ENCODE results near the gene MRPS6. TPM values are rescaled to one million over a fixed set of nuclear protein-coding genes. Genes with fewer than 3 reads are reported as not detected.

The MRPS6 gene
- total RNA-seq, 1 donor from 2014 or later: 102 TPM

DNA sequence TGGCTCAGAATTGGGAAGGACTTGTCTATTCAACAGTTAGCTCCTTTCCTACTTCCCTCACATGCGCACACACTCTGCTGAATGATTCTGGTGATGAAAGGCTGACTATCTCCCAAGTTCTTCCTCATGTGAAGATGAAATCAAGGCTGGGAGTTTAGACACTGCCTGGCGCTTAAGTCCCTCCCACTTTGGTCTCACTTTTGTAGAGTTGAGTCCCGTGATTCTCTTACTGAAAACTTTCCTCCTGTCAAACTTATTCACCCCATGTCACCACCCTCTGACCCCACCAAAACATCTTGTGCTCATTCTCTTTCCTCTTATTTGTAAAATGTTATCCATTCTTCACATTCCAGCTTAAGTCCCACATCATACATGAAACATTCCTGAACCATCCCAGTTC, 8.4 kb upstream of the MRPS6 start:
- no peak overlapping the region for H3K4me3 Mint-ChIP-seq (ENCODE audit: unreplicated experiment)
- no peaks in the 10 kb centered on the region for H3K27me3 Mint-ChIP-seq (ENCODE audit: low read depth)
- H3K4me1 Mint-ChIP-seq (ENCODE audit: low read depth): peaks cover 10% of the 10 kb centered on the region
- no peaks in the 10 kb centered on the region for H3K9me3 Mint-ChIP-seq (ENCODE audit: low read depth)
- TF ChIP-seq, protein P1, sequence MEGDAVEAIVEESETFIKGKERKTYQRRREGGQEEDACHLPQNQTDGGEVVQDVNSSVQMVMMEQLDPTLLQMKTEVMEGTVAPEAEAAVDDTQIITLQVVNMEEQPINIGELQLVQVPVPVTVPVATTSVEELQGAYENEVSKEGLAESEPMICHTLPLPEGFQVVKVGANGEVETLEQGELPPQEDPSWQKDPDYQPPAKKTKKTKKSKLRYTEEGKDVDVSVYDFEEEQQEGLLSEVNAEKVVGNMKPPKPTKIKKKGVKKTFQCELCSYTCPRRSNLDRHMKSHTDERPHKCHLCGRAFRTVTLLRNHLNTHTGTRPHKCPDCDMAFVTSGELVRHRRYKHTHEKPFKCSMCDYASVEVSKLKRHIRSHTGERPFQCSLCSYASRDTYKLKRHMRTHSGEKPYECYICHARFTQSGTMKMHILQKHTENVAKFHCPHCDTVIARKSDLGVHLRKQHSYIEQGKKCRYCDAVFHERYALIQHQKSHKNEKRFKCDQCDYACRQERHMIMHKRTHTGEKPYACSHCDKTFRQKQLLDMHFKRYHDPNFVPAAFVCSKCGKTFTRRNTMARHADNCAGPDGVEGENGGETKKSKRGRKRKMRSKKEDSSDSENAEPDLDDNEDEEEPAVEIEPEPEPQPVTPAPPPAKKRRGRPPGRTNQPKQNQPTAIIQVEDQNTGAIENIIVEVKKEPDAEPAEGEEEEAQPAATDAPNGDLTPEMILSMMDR (IDR thresholded peaks at IDR 0.05): no peak
- no peaks in the 10 kb centered on the region for H3K36me3 Mint-ChIP-seq (ENCODE audit: low read depth)
- no peak overlapping the region for H3K27ac Mint-ChIP-seq (ENCODE audit: unreplicated experiment)
- no peak for DNase-seq (ENCODE audit: low spot score)

DNA sequence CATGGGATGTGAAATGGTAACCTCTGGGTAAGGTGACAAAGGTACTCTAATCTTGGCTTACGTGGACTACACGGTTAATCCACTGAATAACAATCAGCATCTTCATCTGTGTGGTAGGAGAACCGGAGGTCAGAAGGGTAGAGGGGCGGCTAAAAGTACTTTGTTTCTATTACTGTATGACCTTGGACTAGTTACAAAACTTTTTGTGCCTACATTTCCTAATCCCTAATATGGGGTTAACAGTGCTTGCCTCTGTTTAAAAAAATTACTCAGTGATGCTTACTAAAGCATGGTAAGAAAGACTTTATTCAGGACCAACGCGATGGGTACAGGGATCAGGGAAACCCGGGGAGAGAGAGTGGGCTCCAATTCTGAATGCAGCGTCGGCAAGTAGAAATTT, 1.7 kb upstream of the MRPS6 start:
- Mint-ChIP-seq H3K4me3 (ENCODE audit: unreplicated experiment) (no peak overlapping the region), H3K4me1 (ENCODE audit: low read depth) (peaks cover 25% of the 10 kb centered on the region), H3K36me3 (ENCODE audit: low read depth) (peaks cover 5% of the 10 kb centered on the region), H3K27ac (ENCODE audit: unreplicated experiment) (no peak overlapping the region), H3K27me3 (ENCODE audit: low read depth) (no peaks in the 10 kb centered on the region), H3K9me3 (ENCODE audit: low read depth) (no peaks in the 10 kb centered on the region)
- TF ChIP-seq, protein P1 (IDR thresholded peaks at IDR 0.05): no peak
- DNase-seq (ENCODE audit: low spot score): no peak

DNA sequence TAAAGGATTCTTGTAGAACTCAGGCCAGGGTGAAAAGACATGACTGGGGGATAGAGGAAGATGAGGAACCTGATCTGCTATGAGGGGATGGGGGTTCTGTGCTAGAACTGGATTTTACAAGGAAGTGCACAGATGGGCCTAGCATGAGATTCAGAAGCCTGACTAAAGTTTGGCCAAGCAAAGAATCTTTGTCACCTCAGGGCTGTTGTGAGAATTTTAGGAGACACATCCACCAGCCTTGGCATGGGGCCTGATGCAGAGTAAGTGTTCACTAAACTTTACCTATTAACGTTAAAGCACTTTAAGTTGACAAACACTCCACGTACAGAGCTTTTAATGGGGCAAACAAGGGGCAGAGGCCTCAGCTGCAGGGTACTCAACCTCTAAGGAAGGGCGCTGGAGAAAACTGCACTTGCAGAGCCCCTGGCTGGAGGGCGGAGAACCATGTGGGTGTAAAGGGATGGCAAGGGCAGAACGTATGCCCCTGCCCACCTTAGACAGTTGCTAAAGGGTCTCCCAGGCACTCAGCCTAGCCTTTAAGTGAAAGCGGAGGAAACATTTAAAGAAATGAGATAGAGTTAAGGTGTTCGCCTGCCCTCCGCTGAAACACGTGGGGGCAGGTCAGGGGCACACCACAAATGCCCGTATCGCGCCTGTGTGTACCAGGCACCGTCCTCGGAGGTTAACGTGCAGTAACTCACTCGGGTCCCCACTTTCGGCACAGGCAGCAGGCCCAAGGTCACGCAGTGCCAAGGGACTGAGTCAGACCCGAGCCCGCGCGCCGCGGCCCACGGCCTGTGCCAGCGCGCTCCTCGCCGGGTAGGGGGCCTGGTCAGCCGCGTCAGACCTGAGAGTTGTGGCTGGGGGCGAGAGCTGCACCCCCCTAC, 990 bp upstream of the MRPS6 start:
- peaks cover 5% of the 10 kb centered on the region for H3K36me3 Mint-ChIP-seq (ENCODE audit: low read depth)
- peaks cover 32% of the 10 kb centered on the region for H3K4me1 Mint-ChIP-seq (ENCODE audit: low read depth)
- H3K27ac Mint-ChIP-seq (ENCODE audit: unreplicated experiment): peak overlapping the region; percentile 53
- H3K27me3 Mint-ChIP-seq (ENCODE audit: low read depth): no peaks in the 10 kb centered on the region
- no peaks in the 10 kb centered on the region for H3K9me3 Mint-ChIP-seq (ENCODE audit: low read depth)
- TF ChIP-seq, protein P1 (IDR thresholded peaks at IDR 0.05): no peak
- DNase-seq (ENCODE audit: low spot score): no peak
- H3K4me3 Mint-ChIP-seq (ENCODE audit: unreplicated experiment): peak overlapping the region; percentile 56

DNA sequence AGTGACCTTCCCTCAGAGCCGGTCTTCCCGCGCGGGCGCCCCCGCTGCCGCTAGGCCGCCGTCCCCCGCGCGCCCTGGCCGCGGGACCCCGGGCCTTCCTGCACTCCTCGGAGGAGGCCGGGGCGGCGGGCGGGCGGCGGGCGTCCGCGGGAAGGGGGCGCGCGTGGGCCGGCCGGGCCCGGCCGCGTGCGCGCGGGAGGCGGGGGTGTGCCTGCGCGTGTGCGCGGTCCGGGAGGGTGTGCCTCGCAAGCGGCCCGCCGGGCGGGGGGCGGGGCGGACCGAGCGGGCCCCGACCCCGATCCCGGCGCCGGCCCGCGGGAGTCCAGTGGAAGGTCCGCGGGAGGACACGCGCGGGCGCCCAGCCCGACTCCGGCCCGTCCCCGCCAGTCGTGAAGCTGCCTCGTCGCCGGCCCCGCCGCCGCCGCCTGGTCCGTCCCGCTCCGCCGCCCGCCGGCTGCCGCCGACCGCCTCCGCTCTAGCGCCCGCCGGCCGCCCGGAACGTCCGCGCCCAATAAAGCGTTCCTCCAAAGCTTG, 438 bp downstream of the MRPS6 start:
- peak overlapping the region; percentile 88 for H3K27ac Mint-ChIP-seq (ENCODE audit: unreplicated experiment)
- peak overlapping the region; percentile 93 for H3K4me3 Mint-ChIP-seq (ENCODE audit: unreplicated experiment)
- peaks cover 46% of the 10 kb centered on the region for H3K4me1 Mint-ChIP-seq (ENCODE audit: low read depth)
- DNase-seq (ENCODE audit: low spot score): no peak
- peaks cover 7% of the 10 kb centered on the region for H3K36me3 Mint-ChIP-seq (ENCODE audit: low read depth)
- H3K9me3 Mint-ChIP-seq (ENCODE audit: low read depth): no peaks in the 10 kb centered on the region
- H3K27me3 Mint-ChIP-seq (ENCODE audit: low read depth): no peaks in the 10 kb centered on the region
- TF ChIP-seq, protein P1 (IDR thresholded peaks at IDR 0.05): no peak

DNA sequence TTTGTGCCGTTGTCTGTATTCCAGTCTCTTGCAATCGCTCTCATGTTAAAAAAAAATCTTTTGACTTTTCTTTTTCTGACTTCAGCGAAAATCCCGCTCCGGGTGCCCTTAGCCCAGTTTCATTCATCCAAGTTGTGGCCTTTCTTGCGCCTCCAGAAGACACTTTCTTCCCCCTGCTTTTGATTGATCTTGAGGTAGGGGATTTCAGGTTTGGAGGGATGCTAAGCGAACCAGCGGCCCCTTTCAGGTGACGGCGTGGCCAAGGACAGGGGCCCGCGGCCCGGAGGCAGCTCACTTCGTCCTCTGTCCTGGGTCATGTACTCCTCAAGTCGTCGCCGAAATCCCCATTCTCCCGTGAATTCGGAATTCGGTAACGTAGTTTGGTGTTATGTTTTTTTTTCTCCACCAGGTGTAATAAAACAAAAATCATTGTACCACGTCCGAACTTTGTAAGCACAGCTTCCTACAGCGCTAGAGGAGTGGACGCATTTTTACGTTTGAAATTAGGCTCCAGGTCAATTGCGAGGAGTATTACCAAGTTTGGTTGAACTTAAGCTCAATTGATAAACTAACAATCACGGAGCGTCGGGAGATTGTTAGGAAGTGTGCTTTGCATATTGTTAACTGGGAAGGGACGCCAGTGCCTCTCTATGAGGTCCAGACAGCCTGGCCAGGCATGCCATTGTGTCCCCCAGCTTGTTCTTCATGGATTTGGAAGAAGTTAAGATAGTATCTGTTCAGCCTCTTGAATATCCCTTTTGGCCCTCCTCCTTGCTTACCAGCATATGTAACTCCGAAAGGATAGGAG, 1.1 kb downstream of the MRPS6 start:
- Mint-ChIP-seq H3K4me3 (ENCODE audit: unreplicated experiment) (peak overlapping the region; percentile 93), H3K4me1 (ENCODE audit: low read depth) (peaks cover 51% of the 10 kb centered on the region), H3K9me3 (ENCODE audit: low read depth) (no peaks in the 10 kb centered on the region), H3K36me3 (ENCODE audit: low read depth) (peaks cover 8% of the 10 kb centered on the region), H3K27ac (ENCODE audit: unreplicated experiment) (peak overlapping the region; percentile 88), H3K27me3 (ENCODE audit: low read depth) (no peaks in the 10 kb centered on the region)
- no peak for DNase-seq (ENCODE audit: low spot score)
- TF ChIP-seq, protein P1 (IDR thresholded peaks at IDR 0.05): peak; percentile 46
